22Rv1 (cell line): ENCODE measurements around the gene PHIP.
"Not testable (repeated sequence)": the region's sequence is repeated elsewhere in the genome, so short reads cannot be mapped to it uniquely, and the experiment has no call there.

Source experiments
- H3K27ac ChIP-seq: fragments of 450-650 bp; 2 replicates; pipeline ENCODE4 v1.5.1; 2017
- CTCF ChIP-seq: fragments of 450-650 bp; IDR thresholded peaks from 2 replicates; pipeline ENCODE4 v1.5.1; 2017; ENCODE audit warnings: mild to moderate bottlenecking
- ZFX ChIP-seq: fragments of 450-650 bp; IDR thresholded peaks from 2 replicates; pipeline ENCODE4 v1.6.1; 2017; ENCODE audit warnings: antibody characterized with exemption, borderline replicate concordance

Gene PHIP

GRCh38 chr6:78916411-78916810 lies 161.6 kb downstream of the PHIP start:
- no peak for TF ChIP-seq CTCF
- no peak for TF ChIP-seq ZFX
- no peak overlapping the region for H3K27ac ChIP-seq

- H3K27ac ChIP-seq, result no peak overlapping the region
- TF ChIP-seq CTCF, result no peak
- no peak for TF ChIP-seq ZFX
These were observed 166.7 kb downstream of the PHIP start for GRCh38 chr6:78911218-78911940.

GRCh38 chr6:78910591-78911171 lies 167.4 kb downstream of the PHIP start:
- no peak overlapping the region for H3K27ac ChIP-seq
- TF ChIP-seq ZFX, result no peak
- no peak for TF ChIP-seq CTCF

GRCh38 chr6:78910010-78910409 lies 168.0 kb downstream of the PHIP start:
- no peak for TF ChIP-seq CTCF
- TF ChIP-seq ZFX, result no peak
- no peak overlapping the region for H3K27ac ChIP-seq

- TF ChIP-seq CTCF, result no peak
- no peak for TF ChIP-seq ZFX
- H3K27ac ChIP-seq, result no peak overlapping the region
These were observed 168.7 kb downstream of the PHIP start for GRCh38 chr6:78909391-78909790.

GRCh38 chr6:78908621-78909020 lies 169.4 kb downstream of the PHIP start:
- TF ChIP-seq ZFX (no peak), CTCF (no peak)
- no peak overlapping the region for H3K27ac ChIP-seq

GRCh38 chr6:78896227-78896626 lies 181.8 kb downstream of the PHIP start:
- H3K27ac ChIP-seq, result no peak overlapping the region
- no peak for TF ChIP-seq ZFX
- TF ChIP-seq CTCF, result no peak

GRCh38 chr6:78889901-78890300 lies 188.2 kb downstream of the PHIP start:
- not testable (repeated sequence) for H3K27ac ChIP-seq
